GM21723 (cell line): ENCODE data around the gene HRH3.

Source experiments
- ATAC-seq: cut with Tn5 transposase; IDR thresholded peaks from one replicate; pipeline ENCODE4 v1.9.1; 2021; ENCODE audit warnings: mild to moderate bottlenecking, moderate library complexity; ENCODE audit not compliant: unreplicated experiment

Gene HRH3

GRCh38 chr20:62219992-62220665 lies at the start of gene HRH3:
HRH3 (minus strand) TSS chr20:62220278; CDS start chr20:62219970, 308 bp downstream.
- ATAC-seq: no peak

GRCh38 chr20:62269871-62270270 lies 49.8 kb upstream of the HRH3 start:
- ATAC-seq: no peak

- no peak for ATAC-seq
Observed at GRCh38 chr20:62269378-62269777, 49.3 kb upstream of the HRH3 start.

GRCh38 chr20:62268228-62268900 lies 48.3 kb upstream of the HRH3 start:
- ATAC-seq: no peak

GRCh38 chr20:62267543-62267942 lies 47.5 kb upstream of the HRH3 start:
- no peak for ATAC-seq

- ATAC-seq: no peak
Observed at GRCh38 chr20:62266851-62267250, 46.8 kb upstream of the HRH3 start.

GRCh38 chr20:62266340-62266739 lies 46.3 kb upstream of the HRH3 start:
- no peak for ATAC-seq

- no peak for ATAC-seq
Observed at GRCh38 chr20:62265365-62265764, 45.3 kb upstream of the HRH3 start.

- ATAC-seq: no peak
Observed at GRCh38 chr20:62263396-62263795, 43.3 kb upstream of the HRH3 start.

- ATAC-seq: no peak
Observed at GRCh38 chr20:62262064-62262463, 42.0 kb upstream of the HRH3 start.

GRCh38 chr20:62259294-62259565 lies 39.2 kb upstream of the HRH3 start:
- no peak for ATAC-seq

GRCh38 chr20:62258499-62259293 lies 38.6 kb upstream of the HRH3 start:
- ATAC-seq: no peak

- ATAC-seq: no peak
Observed at GRCh38 chr20:62255976-62256375, 35.9 kb upstream of the HRH3 start.

GRCh38 chr20:62254021-62254724 lies 34.1 kb upstream of the HRH3 start:
- ATAC-seq: no peak

- ATAC-seq: no peak
Observed at GRCh38 chr20:62253398-62253797, 33.3 kb upstream of the HRH3 start.

- ATAC-seq: no peak
Observed at GRCh38 chr20:62252342-62252966, 32.4 kb upstream of the HRH3 start.

GRCh38 chr20:62248890-62249560 lies 28.9 kb upstream of the HRH3 start:
- ATAC-seq: no peak

GRCh38 chr20:62246872-62247652 lies 27.0 kb upstream of the HRH3 start:
- no peak for ATAC-seq

- ATAC-seq: no peak
Observed at GRCh38 chr20:62246431-62246830, 26.4 kb upstream of the HRH3 start.

- ATAC-seq: no peak
Observed at GRCh38 chr20:62245911-62246280, 25.8 kb upstream of the HRH3 start.
